ENCODE results near the gene KCNA3. TPM values are rescaled to one million over a fixed set of nuclear protein-coding genes. Genes with fewer than 3 reads are reported as not detected.

KCNA3 gene
- total and polyA plus RNA-seq, 2 of the 8 experiments (the other 6 are each of a cell fraction or from before 2014, with no cell fraction given): 0.95 to 1.1 TPM

DNA sequence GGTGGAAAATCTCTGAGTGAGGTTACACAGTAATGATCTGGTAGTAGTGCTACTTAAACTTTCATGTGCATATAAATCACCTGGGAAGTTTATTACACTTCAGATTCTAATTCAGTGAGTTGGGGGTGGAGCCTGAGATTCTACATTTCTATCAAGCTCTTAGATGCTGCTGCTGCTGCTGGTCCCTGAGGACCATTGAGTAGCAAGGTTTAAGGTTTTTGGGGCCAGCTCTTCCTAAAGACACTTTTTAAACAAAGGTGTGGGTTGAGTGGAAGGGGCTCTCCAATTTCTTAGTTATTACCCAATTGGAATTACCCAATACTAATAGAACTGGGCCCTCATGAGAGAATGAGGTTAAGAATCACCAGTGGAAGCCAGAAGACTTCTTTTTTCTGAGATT lies 29.5 kb downstream of the KCNA3 start (continued):
- TF ChIP-seq, protein P1, sequence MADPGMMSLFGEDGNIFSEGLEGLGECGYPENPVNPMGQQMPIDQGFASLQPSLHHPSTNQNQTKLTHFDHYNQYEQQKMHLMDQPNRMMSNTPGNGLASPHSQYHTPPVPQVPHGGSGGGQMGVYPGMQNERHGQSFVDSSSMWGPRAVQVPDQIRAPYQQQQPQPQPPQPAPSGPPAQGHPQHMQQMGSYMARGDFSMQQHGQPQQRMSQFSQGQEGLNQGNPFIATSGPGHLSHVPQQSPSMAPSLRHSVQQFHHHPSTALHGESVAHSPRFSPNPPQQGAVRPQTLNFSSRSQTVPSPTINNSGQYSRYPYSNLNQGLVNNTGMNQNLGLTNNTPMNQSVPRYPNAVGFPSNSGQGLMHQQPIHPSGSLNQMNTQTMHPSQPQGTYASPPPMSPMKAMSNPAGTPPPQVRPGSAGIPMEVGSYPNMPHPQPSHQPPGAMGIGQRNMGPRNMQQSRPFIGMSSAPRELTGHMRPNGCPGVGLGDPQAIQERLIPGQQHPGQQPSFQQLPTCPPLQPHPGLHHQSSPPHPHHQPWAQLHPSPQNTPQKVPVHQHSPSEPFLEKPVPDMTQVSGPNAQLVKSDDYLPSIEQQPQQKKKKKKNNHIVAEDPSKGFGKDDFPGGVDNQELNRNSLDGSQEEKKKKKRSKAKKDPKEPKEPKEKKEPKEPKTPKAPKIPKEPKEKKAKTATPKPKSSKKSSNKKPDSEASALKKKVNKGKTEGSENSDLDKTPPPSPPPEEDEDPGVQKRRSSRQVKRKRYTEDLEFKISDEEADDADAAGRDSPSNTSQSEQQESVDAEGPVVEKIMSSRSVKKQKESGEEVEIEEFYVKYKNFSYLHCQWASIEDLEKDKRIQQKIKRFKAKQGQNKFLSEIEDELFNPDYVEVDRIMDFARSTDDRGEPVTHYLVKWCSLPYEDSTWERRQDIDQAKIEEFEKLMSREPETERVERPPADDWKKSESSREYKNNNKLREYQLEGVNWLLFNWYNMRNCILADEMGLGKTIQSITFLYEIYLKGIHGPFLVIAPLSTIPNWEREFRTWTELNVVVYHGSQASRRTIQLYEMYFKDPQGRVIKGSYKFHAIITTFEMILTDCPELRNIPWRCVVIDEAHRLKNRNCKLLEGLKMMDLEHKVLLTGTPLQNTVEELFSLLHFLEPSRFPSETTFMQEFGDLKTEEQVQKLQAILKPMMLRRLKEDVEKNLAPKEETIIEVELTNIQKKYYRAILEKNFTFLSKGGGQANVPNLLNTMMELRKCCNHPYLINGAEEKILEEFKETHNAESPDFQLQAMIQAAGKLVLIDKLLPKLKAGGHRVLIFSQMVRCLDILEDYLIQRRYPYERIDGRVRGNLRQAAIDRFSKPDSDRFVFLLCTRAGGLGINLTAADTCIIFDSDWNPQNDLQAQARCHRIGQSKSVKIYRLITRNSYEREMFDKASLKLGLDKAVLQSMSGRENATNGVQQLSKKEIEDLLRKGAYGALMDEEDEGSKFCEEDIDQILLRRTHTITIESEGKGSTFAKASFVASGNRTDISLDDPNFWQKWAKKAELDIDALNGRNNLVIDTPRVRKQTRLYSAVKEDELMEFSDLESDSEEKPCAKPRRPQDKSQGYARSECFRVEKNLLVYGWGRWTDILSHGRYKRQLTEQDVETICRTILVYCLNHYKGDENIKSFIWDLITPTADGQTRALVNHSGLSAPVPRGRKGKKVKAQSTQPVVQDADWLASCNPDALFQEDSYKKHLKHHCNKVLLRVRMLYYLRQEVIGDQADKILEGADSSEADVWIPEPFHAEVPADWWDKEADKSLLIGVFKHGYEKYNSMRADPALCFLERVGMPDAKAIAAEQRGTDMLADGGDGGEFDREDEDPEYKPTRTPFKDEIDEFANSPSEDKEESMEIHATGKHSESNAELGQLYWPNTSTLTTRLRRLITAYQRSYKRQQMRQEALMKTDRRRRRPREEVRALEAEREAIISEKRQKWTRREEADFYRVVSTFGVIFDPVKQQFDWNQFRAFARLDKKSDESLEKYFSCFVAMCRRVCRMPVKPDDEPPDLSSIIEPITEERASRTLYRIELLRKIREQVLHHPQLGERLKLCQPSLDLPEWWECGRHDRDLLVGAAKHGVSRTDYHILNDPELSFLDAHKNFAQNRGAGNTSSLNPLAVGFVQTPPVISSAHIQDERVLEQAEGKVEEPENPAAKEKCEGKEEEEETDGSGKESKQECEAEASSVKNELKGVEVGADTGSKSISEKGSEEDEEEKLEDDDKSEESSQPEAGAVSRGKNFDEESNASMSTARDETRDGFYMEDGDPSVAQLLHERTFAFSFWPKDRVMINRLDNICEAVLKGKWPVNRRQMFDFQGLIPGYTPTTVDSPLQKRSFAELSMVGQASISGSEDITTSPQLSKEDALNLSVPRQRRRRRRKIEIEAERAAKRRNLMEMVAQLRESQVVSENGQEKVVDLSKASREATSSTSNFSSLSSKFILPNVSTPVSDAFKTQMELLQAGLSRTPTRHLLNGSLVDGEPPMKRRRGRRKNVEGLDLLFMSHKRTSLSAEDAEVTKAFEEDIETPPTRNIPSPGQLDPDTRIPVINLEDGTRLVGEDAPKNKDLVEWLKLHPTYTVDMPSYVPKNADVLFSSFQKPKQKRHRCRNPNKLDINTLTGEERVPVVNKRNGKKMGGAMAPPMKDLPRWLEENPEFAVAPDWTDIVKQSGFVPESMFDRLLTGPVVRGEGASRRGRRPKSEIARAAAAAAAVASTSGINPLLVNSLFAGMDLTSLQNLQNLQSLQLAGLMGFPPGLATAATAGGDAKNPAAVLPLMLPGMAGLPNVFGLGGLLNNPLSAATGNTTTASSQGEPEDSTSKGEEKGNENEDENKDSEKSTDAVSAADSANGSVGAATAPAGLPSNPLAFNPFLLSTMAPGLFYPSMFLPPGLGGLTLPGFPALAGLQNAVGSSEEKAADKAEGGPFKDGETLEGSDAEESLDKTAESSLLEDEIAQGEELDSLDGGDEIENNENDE (IDR thresholded peaks at IDR 0.05; ENCODE audit: insufficient replicate concordance, low read length): no peak
- TF ChIP-seq NRF1 (IDR thresholded peaks at IDR 0.05; ENCODE audit: low read depth, low read length) (no peak), CTBP2 (IDR thresholded peaks at IDR 0.05; ENCODE audit: borderline replicate concordance, insufficient read depth, insufficient read length, low read length) (no peak), NANOG (IDR thresholded peaks at IDR 0.05; ENCODE audit: insufficient read depth, low read depth, low read length, poor library complexity, severe bottlenecking) (no peak), KDM4A (IDR thresholded peaks at IDR 0.05; ENCODE audit: low read depth, low read length, severe bottlenecking) (no peak), CHD1 (IDR thresholded peaks at IDR 0.05; ENCODE audit: low read depth, low read length) (no peak), GTF2F1 (IDR thresholded peaks at IDR 0.05; ENCODE audit: borderline replicate concordance, low read depth, low read length) (no peak)
